CD4-positive, alpha-beta T cell treated with Interleukin-17A for 1 hour (primary cell): ENCODE data around the gene CDR2.
"Not testable (repeated sequence)": the region's sequence is repeated elsewhere in the genome, so short reads cannot be mapped to it uniquely, and the experiment has no call there.

Experiments
- DNase-seq: peaks from one replicate; pipeline ENCODE4 v3.0.0-alpha.2; 2020

CDR2 gene

GRCh38 chr16:22301423-22301822, 73.0 kb downstream of the CDR2 start:
- DNase-seq, result not testable (repeated sequence)

GRCh38 chr16:22300427-22301071, 73.9 kb downstream of the CDR2 start:
- peak; percentile 54 for DNase-seq

DNA sequence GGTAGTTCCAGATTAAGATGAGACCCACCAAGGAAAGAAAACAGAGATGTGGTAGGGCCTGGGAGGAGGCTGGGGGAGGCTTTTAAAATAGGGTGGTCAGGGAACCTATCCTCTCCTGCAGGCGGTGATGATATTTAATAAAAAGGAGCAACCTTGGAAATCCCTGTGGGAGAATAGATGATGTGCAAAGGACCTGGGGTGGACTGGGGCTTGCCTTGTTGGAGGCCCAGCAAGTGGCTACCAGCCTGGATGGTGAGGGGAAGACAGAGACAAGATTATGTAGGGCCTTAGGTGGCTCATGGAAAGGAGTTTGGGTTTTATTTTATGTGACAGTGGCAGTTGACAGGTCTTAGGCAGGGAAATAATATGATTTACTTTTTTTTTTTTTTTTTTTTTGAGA, 75.4 kb downstream of the CDR2 start:
- no peak for DNase-seq

GRCh38 chr16:22297871-22298733, 76.3 kb downstream of the CDR2 start:
- DNase-seq, result peak; percentile 87

- peak; percentile 99 for DNase-seq
Measured at GRCh38 chr16:22297114-22297870, 77.1 kb downstream of the CDR2 start, which contains the start of gene POLR3E. Gene POLR3E, plus strand, starts transcription at chr16:22297409. Its CDS starts 5,560 bp downstream, at chr16:22302969.

DNA sequence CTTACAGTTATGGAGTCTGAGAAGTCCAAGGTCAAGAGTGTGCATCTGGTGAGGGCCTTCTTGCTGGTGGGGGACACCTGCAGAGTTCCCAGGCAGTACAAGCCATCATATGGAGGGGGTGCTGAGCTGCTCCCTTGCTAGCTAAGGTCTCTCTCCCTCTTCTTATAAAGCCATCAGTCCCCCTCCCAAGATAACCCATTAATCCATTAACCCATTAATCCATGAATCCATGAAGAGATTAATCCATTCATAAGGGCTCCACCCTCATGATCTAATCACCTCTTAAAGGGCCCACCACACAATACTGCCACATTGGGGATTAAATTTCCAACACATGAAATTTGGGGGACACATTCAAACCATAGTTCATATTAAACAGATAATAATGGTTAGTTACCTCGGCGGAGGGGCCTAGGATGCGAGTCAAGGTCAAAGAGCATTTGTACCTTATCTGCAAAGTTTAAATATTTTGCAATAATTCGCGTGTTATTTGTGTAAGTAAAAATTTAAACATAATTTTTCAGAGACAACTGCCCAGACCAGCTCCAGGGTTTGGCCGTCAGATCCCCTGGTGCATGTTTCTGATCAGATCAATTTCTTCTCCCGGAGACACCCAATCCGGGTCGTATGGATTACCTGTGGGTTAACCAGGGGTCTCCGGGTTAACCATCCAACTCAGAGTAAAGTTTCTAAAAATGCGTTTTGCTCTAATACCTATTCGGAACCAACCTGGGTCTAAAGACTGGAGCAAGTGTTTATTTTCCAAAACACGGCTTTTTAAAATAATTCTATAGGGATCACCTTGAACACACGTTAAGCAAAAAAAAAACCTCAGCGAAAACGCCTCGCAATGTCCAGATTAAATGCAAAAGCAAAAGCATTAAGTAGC, 78.0 kb downstream of the CDR2 start:
- no peak for DNase-seq
